Endothelial cell of umbilical vein (primary cell): ENCODE measurements around the gene EML2. TPM values are rescaled to one million over a fixed set of nuclear protein-coding genes. Genes with fewer than 3 reads are reported as not detected.

Source experiments
- BruUV-seq: library from RNA; stranded (reverse); fragments of 400-500 nt; replicated peaks from 2 replicates; lab custom pipeline; 2021; lab: Mats Ljungman, UMichigan
- CTCF ChIA-PET: fragments of 300-600, 350-600 bp; sonication (Branson Sonifier 250); formaldehyde crosslinking; loops from one replicate; lab custom pipeline; 2021; ENCODE audit warnings: antibody characterized with exemption, inconsistent platforms; lab: Charles Lee
- POLR2A ChIA-PET: fragments of 300-600, 350-600 bp; sonication (Branson Sonifier 250); formaldehyde crosslinking; loops from one replicate; lab custom pipeline; 2021; ENCODE audit warnings: antibody characterized with exemption, inconsistent platforms; lab: Charles Lee
- DNase-seq: peaks from one replicate; pipeline ENCODE4 v3.0.0-alpha.2; 2011; ENCODE audit warnings: low read depth, low spot score
- FAIRE-seq: peaks from 2 replicates; lab custom pipeline; 2011; peaks lifted over from hg19 to GRCh38; lab: Jason Lieb, UNC
- H2AFZ ChIP-seq: 2 replicates; pipeline ENCODE4 v1.6.0; 2012; ENCODE audit warnings: low read depth, low read length, control low read depth, inconsistent platforms
- H3K27ac ChIP-seq: 2 replicates; pipeline ENCODE4 v1.5.1; 2011; ENCODE audit warnings: low read depth, mild to moderate bottlenecking, control low read depth, low read length, moderate library complexity; ENCODE audit not compliant: insufficient read depth
- H3K27me3 ChIP-seq, 2 experiments: 2 replicates each; pipeline versions ENCODE4 v1.6.0 to v1.6.1; 2011; ENCODE audit warnings: low read length in 2 of 2, mixed read lengths in 1 of 2; ENCODE audit not compliant: control insufficient read depth in 2 of 2, insufficient read depth in 2 of 2
- H3K36me3 ChIP-seq, 2 experiments: 2 replicates in 1 of 2; 3 replicates in 1 of 2; pipeline ENCODE4 v1.5.1; 2011; ENCODE audit warnings: low read length in 2 of 2, mild to moderate bottlenecking in 1 of 2, moderate library complexity in 1 of 2; ENCODE audit not compliant: control insufficient read depth in 2 of 2, insufficient read depth in 2 of 2; ENCODE audit errors: extremely low read depth in 1 of 2
- H3K4me1 ChIP-seq: 3 replicates; pipeline ENCODE4 v1.5.1; 2011; ENCODE audit warnings: mild to moderate bottlenecking, low read length; ENCODE audit not compliant: control insufficient read depth, insufficient read depth; ENCODE audit errors: extremely low read depth
- H3K4me2 ChIP-seq: 2 replicates; pipeline ENCODE4 v1.6.1; 2011; ENCODE audit warnings: low read length, control low read depth, mixed read lengths; ENCODE audit not compliant: insufficient read depth
- H3K4me3 ChIP-seq, 3 experiments: fragments of 200-600 bp in 1 of 3; sonication (generic), shearing (Covaris generic) in 1 of 3; replicated peaks in 1 of 3; 2 replicates each; pipeline ENCODE4 v1.5.1; 2011 to 2016; ENCODE audit warnings: control low read depth in 3 of 3, low read length in 3 of 3, mild to moderate bottlenecking in 2 of 3, inconsistent platforms in 1 of 3, low read depth in 1 of 3, moderate library complexity in 1 of 3; ENCODE audit not compliant: insufficient read depth in 1 of 3
- H3K79me2 ChIP-seq: 2 replicates; pipeline ENCODE4 v1.6.0; 2012; ENCODE audit warnings: low read length, inconsistent platforms; ENCODE audit not compliant: control insufficient read depth, insufficient read depth
- H3K9ac ChIP-seq: replicated peaks from 2 replicates; pipeline ENCODE3; 2011; ENCODE audit warnings: low read length, control low read depth; ENCODE audit not compliant: insufficient read depth; ENCODE audit errors: extremely low read depth
- H3K9me1 ChIP-seq: replicated peaks from 3 replicates; pipeline ENCODE4 v1.6.0; 2011; ENCODE audit warnings: mild to moderate bottlenecking, low read length; ENCODE audit not compliant: control insufficient read depth, insufficient read depth; ENCODE audit errors: extremely low read depth
- H3K9me3 ChIP-seq: replicated peaks from 2 replicates; pipeline ENCODE4 v1.5.1; 2012; ENCODE audit warnings: low read length, inconsistent platforms; ENCODE audit not compliant: control insufficient read depth, insufficient read depth
- H4K20me1 ChIP-seq: replicated peaks from 2 replicates; pipeline ENCODE3; 2011; ENCODE audit warnings: mild to moderate bottlenecking, low read length; ENCODE audit not compliant: control insufficient read depth, insufficient read depth; ENCODE audit errors: extremely low read depth
- EZH2 ChIP-seq: IDR thresholded peaks from 2 replicates; pipeline ENCODE4 v1.6.1; 2012; ENCODE audit warnings: borderline replicate concordance, low read depth, mild to moderate bottlenecking, moderate library complexity, low read length, inconsistent platforms; ENCODE audit not compliant: severe bottlenecking
- FOS ChIP-seq: IDR thresholded peaks from 2 replicates; pipeline ENCODE4 v1.6.1; 2011; ENCODE audit warnings: mild to moderate bottlenecking, low read length, moderate library complexity, borderline replicate concordance; ENCODE audit not compliant: insufficient read depth
- GATA2 ChIP-seq: IDR thresholded peaks from 2 replicates; pipeline ENCODE4 v1.7.0; 2011; ENCODE audit warnings: low read depth, mild to moderate bottlenecking, moderate library complexity, mixed read lengths, low read length; ENCODE audit not compliant: insufficient read length, insufficient read depth
- JUN ChIP-seq: IDR thresholded peaks from 2 replicates; pipeline ENCODE4 v1.6.1; 2011; ENCODE audit warnings: borderline replicate concordance, low read depth; ENCODE audit not compliant: insufficient read length, insufficient read depth
- MYC ChIP-seq: IDR thresholded peaks from one replicate; pipeline ENCODE4 v1.6.1; 2011; ENCODE audit warnings: mild to moderate bottlenecking, low read depth, low read length
- POLR2A ChIP-seq: IDR thresholded peaks from 2 replicates; pipeline ENCODE4 v1.6.1; 2012; ENCODE audit warnings: low read depth, mild to moderate bottlenecking, control low read depth, low read length
- POLR2AphosphoS5 ChIP-seq: IDR thresholded peaks from 2 replicates; pipeline ENCODE4 v1.6.1; 2012; ENCODE audit warnings: low read depth, mild to moderate bottlenecking, control low read depth, low read length, moderate library complexity; ENCODE audit not compliant: insufficient read depth
- dilution Hi-C: fragments of 300-500 bp; cut with MboI; formaldehyde crosslinking; loops from one replicate; pipeline ENCODE4 v1.15.0; 2019; ENCODE audit warnings: low sequenced_read_pairs; ENCODE audit not compliant: extremely low pct_ligation_motif_present
- intact Hi-C: fragments of 100-400 bp; cut with micrococcal nuclease; formaldehyde crosslinking; loops from one replicate; pipeline ENCODE4 v1.10.0; 2022
- polyA plus RNA-seq, 4 experiments: library from polyadenylated mRNA; depleted of rRNA in 3 of 4; stranded (reverse) in 3 of 4; unstranded in 1 of 4; fragments of >200 nt; gene quantifications; 2 replicates each; pipeline versions ENCODE4 v1.2.1 to v1.2.3, GENCODE V29; 2011 to 2012; ENCODE audit warnings: missing spikeins in 1 of 4
- total RNA-seq: library from RNA; stranded (reverse); gene quantifications from 2 replicates; pipeline ENCODE4 v1.2.3, GENCODE V29; 2021
- TF ChIP-seq, protein P1 (sequence below), 2 donors: IDR thresholded peaks; 1 replicate in 1 of 2; 2 replicates in 1 of 2; pipeline ENCODE4 v1.5.1; 2011; ENCODE audit warnings: low read length in 2 of 2, mild to moderate bottlenecking in 2 of 2, moderate library complexity in 2 of 2, control low read depth in 1 of 2, inconsistent platforms in 1 of 2, low read depth in 1 of 2; ENCODE audit not compliant: insufficient read depth in 1 of 2; ENCODE audit errors: extremely low read depth in 1 of 2
- TF ChIP-seq, protein P2 (sequence below): IDR thresholded peaks from 2 replicates; pipeline ENCODE4 v1.6.1; 2011; ENCODE audit not compliant: insufficient read depth, insufficient read length

EML2 gene
- total and polyA plus RNA-seq, 2 donors (not counting 3 experiments of a cell fraction or from before 2014, with no cell fraction given) = 23.3 to 28.9 TPM

DNA sequence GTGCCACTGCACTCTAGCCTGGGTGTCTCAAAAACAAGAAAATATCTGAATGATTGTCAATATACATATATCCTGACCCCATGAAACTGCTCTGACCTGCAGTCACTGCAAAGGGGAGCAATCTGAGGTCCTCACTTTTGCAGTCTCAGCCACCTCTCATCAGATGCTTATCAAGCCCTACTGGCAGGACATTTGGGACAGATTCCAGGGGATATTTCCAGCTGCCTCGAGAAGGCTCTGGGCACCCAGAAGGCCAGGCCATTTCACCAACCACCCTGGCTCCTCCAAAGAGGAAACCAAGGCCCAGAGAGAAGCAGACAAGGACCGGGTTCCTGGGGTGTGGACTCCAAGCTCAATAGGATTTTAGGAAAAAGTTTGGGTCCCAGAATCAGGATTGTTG is 2.3 kb downstream of the EML2 start:
- no peak overlapping the region for H2AFZ ChIP-seq
- no peaks in the 10 kb centered on the region for H3K36me3 ChIP-seq
- no peaks in the 10 kb centered on the region for H3K9me1 ChIP-seq
- no peak overlapping the region for H3K27ac ChIP-seq
- no peak overlapping the region for H3K9ac ChIP-seq
- no peak overlapping the region for H3K4me2 ChIP-seq
- FAIRE-seq (no peak), DNase-seq (no peak)
- no peaks in the 10 kb centered on the region for H3K27me3 ChIP-seq
- BruUV-seq = no TSS peak
- no peaks in the 10 kb centered on the region for H3K79me2 ChIP-seq
- dilution Hi-C loops = no loop called here
- H3K4me3 ChIP-seq = no peak overlapping the region
- H3K4me1 ChIP-seq = peaks cover 28% of the 10 kb centered on the region
- intact Hi-C loops = no loop called here
- no peaks in the 10 kb centered on the region for H3K9me3 ChIP-seq
- H4K20me1 ChIP-seq = no peaks in the 10 kb centered on the region
- ChIA-PET POLR2A (no interaction called here), CTCF (no interaction called here)
- no peak for TF ChIP-seq EZH2
- no peak for TF ChIP-seq FOS
- TF ChIP-seq POLR2A = no peak
- TF ChIP-seq POLR2AphosphoS5 = no peak
- no peak for TF ChIP-seq GATA2
- TF ChIP-seq, protein P1, sequence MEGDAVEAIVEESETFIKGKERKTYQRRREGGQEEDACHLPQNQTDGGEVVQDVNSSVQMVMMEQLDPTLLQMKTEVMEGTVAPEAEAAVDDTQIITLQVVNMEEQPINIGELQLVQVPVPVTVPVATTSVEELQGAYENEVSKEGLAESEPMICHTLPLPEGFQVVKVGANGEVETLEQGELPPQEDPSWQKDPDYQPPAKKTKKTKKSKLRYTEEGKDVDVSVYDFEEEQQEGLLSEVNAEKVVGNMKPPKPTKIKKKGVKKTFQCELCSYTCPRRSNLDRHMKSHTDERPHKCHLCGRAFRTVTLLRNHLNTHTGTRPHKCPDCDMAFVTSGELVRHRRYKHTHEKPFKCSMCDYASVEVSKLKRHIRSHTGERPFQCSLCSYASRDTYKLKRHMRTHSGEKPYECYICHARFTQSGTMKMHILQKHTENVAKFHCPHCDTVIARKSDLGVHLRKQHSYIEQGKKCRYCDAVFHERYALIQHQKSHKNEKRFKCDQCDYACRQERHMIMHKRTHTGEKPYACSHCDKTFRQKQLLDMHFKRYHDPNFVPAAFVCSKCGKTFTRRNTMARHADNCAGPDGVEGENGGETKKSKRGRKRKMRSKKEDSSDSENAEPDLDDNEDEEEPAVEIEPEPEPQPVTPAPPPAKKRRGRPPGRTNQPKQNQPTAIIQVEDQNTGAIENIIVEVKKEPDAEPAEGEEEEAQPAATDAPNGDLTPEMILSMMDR (IDR thresholded peaks at IDR 0.05; ENCODE audit: extremely low read depth in 1 of 2, insufficient read depth in 1 of 2, low read depth in 1 of 2, low read length in 2 of 2) = no peak
- no peak for TF ChIP-seq MYC
- TF ChIP-seq, protein P2, sequence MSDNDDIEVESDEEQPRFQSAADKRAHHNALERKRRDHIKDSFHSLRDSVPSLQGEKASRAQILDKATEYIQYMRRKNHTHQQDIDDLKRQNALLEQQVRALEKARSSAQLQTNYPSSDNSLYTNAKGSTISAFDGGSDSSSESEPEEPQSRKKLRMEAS = no peak
- no peak for TF ChIP-seq JUN
